HG03354 (cell line): ENCODE results near the gene TGOLN2.

Source experiments
- ATAC-seq: cut with Tn5 transposase; IDR thresholded peaks from one replicate; pipeline ENCODE4 v1.9.1; 2021; ENCODE audit warnings: mild to moderate bottlenecking; ENCODE audit not compliant: unreplicated experiment, poor library complexity, severe bottlenecking

The TGOLN2 gene

GRCh38 chr2:85273738-85274731 lies 53.8 kb downstream of the TGOLN2 start:
- ATAC-seq = no peak

GRCh38 chr2:85272357-85272756 lies 55.4 kb downstream of the TGOLN2 start:
- ATAC-seq = no peak

GRCh38 chr2:85269959-85270358 lies 57.8 kb downstream of the TGOLN2 start:
- no peak for ATAC-seq
